IMR-90 (cell line): Measurements from ENCODE around the gene DEFB118. TPM values are rescaled to one million over a fixed set of nuclear protein-coding genes. Genes with fewer than 3 reads are reported as not detected.

Experiments used
- ATAC-seq: fragments of 200-7000 bp; cut with Tn5 transposase; 2 replicates; pipeline ENCODE4 v1.9.1; 2020; ENCODE audit warnings: low read depth, mild to moderate bottlenecking, moderate library complexity
- BruUV-seq: library from RNA; stranded (reverse); fragments of 400-500 nt; replicated peaks from 2 replicates; lab custom pipeline; 2021; lab: Mats Ljungman, UMichigan
- CTCF ChIA-PET: fragments of 300-600 bp; formaldehyde crosslinking; extraction: SDS; loops from one replicate; lab custom pipeline; 2021; ENCODE audit warnings: antibody characterized with exemption; lab: Yijun Ruan, JAX
- POLR2A ChIA-PET: fragments of 300-600 bp; sonication (Branson Sonifier 250); formaldehyde crosslinking; loops from one replicate; lab custom pipeline; 2022; ENCODE audit warnings: antibody characterized with exemption; ENCODE audit not compliant: unreplicated experiment; lab: Charles Lee
- DNase-seq: peaks from one replicate; pipeline ENCODE4 v3.0.0; 2013
- H2AFZ ChIP-seq: replicated peaks from 2 replicates; pipeline ENCODE3; 2013; ENCODE audit warnings: low read length, mild to moderate bottlenecking; ENCODE audit not compliant: poor library complexity
- H2AK5ac ChIP-seq: 2 replicates; pipeline ENCODE4 v1.6.1; 2013; ENCODE audit warnings: low read depth, low read length, inconsistent platforms
- H2AK9ac ChIP-seq: replicated peaks from 2 replicates; pipeline ENCODE3; 2013; ENCODE audit warnings: mild to moderate bottlenecking, low read depth, low read length, moderate library complexity; ENCODE audit not compliant: poor library complexity
- H2BK120ac ChIP-seq: 2 replicates; pipeline ENCODE4 v1.6.1; 2013; ENCODE audit warnings: low read depth, low read length, inconsistent platforms
- H2BK15ac ChIP-seq: 3 replicates; pipeline ENCODE4 v1.6.1; 2013; ENCODE audit warnings: low read depth, low read length, inconsistent platforms
- H2BK20ac ChIP-seq: 2 replicates; pipeline ENCODE4 v1.6.1; 2013; ENCODE audit warnings: low read depth, mild to moderate bottlenecking, inconsistent platforms, low read length, moderate library complexity
- H2BK5ac ChIP-seq: 2 replicates; pipeline ENCODE4 v1.6.1; 2013; ENCODE audit warnings: mild to moderate bottlenecking, low read depth, low read length, inconsistent platforms; ENCODE audit not compliant: poor library complexity, severe bottlenecking
- H3K14ac ChIP-seq: replicated peaks from 2 replicates; pipeline ENCODE4 v1.6.1; 2013; ENCODE audit warnings: low read depth, low read length, inconsistent platforms
- H3K18ac ChIP-seq: 2 replicates; pipeline ENCODE4 v1.6.1; 2013; ENCODE audit warnings: low read depth, low read length, control low read depth
- H3K23ac ChIP-seq: 2 replicates; pipeline ENCODE4 v1.6.1; 2013; ENCODE audit warnings: low read depth, low read length, inconsistent platforms
- H3K27ac ChIP-seq: 2 replicates; pipeline ENCODE4 v1.5.1; 2013; ENCODE audit warnings: mild to moderate bottlenecking, control low read depth, low read length; ENCODE audit not compliant: insufficient read depth
- H3K27me3 ChIP-seq: 2 replicates; pipeline ENCODE4 v1.6.1; 2013; ENCODE audit warnings: low read length; ENCODE audit not compliant: control insufficient read depth, insufficient read depth
- H3K36me3 ChIP-seq: 2 replicates; pipeline ENCODE4 v1.6.1; 2013; ENCODE audit warnings: low read length, mixed read lengths; ENCODE audit not compliant: control insufficient read depth, insufficient read depth
- H3K4ac ChIP-seq: 2 replicates; pipeline ENCODE4 v1.6.1; 2013; ENCODE audit warnings: low read depth, low read length, inconsistent platforms
- H3K4me1 ChIP-seq: 2 replicates; pipeline ENCODE4 v1.6.1; 2013; ENCODE audit warnings: low read length, mixed read lengths; ENCODE audit not compliant: control insufficient read depth, insufficient read depth
- H3K4me2 ChIP-seq: 2 replicates; pipeline ENCODE4 v1.6.1; 2013; ENCODE audit warnings: low read depth, mild to moderate bottlenecking, control low read depth, low read length, moderate library complexity
- H3K4me3 ChIP-seq: 2 replicates; pipeline ENCODE4 v1.5.1; 2013; ENCODE audit warnings: low read depth, mild to moderate bottlenecking, control low read depth, low read length, moderate library complexity; ENCODE audit not compliant: insufficient read depth
- H3K56ac ChIP-seq: 2 replicates; pipeline ENCODE4 v1.6.1; 2013; ENCODE audit warnings: low read length, inconsistent platforms; ENCODE audit not compliant: insufficient read depth; ENCODE audit errors: extremely low read depth
- H3K79me1 ChIP-seq, 2 experiments: 2 replicates each; pipeline ENCODE4 v1.6.1; 2013; ENCODE audit warnings: low read length in 2 of 2, inconsistent platforms in 1 of 2, low read depth in 1 of 2
- H3K9ac ChIP-seq: 2 replicates; pipeline ENCODE4 v1.6.1; 2013; ENCODE audit warnings: low read depth, low read length, control low read depth
- H3K9me1 ChIP-seq: 2 replicates; pipeline ENCODE4 v1.6.1; 2013; ENCODE audit warnings: low read length, inconsistent platforms; ENCODE audit not compliant: insufficient read depth
- H3K9me3 ChIP-seq: 2 replicates; pipeline ENCODE4 v1.6.1; 2013; ENCODE audit warnings: low read length; ENCODE audit not compliant: control insufficient read depth, insufficient read depth
- H4K20me1 ChIP-seq: 2 replicates; pipeline ENCODE4 v1.6.1; 2013; ENCODE audit warnings: low read length, inconsistent platforms; ENCODE audit not compliant: insufficient read depth
- H4K5ac ChIP-seq: 2 replicates; pipeline ENCODE4 v1.6.1; 2013; ENCODE audit warnings: mild to moderate bottlenecking, low read depth, low read length, control low read depth
- H4K8ac ChIP-seq, 2 experiments: 2 replicates each; pipeline ENCODE4 v1.6.1; 2013; ENCODE audit warnings: low read depth in 2 of 2, low read length in 2 of 2, control low read depth in 1 of 2, inconsistent platforms in 1 of 2
- H4K91ac ChIP-seq: 2 replicates; pipeline ENCODE4 v1.6.1; 2013; ENCODE audit warnings: low read depth, low read length, inconsistent platforms; ENCODE audit not compliant: insufficient read depth
- CTCF ChIP-seq: conservative IDR thresholded peaks from 2 replicates; pipeline ENCODE4 v1.5.1; 2012; ENCODE audit warnings: mild to moderate bottlenecking, low read depth, low read length, improper control_type of control experiment
- ELK1 ChIP-seq: fragments of 150-350 bp; IDR thresholded peaks from 2 replicates; pipeline ENCODE4 v1.6.1; 2016; ENCODE audit warnings: low read depth, mild to moderate bottlenecking, low read length, moderate library complexity, borderline replicate concordance
- NFE2L2 ChIP-seq: fragments of 150-350 bp; IDR thresholded peaks from 2 replicates; pipeline ENCODE4 v1.6.1; 2016; ENCODE audit warnings: low read depth, mild to moderate bottlenecking, low read length
- POLR2A ChIP-seq: IDR thresholded peaks from 2 replicates; pipeline ENCODE4 v1.6.1; 2012; ENCODE audit warnings: mild to moderate bottlenecking, low read depth, low read length
- RFX5 ChIP-seq: IDR thresholded peaks from 2 replicates; pipeline ENCODE4 v1.8.0; 2012; ENCODE audit warnings: low read depth, mild to moderate bottlenecking, low read length, moderate library complexity
- SMC3 ChIP-seq: fragments of 150-350 bp; IDR thresholded peaks from 2 replicates; pipeline ENCODE4 v1.6.1; 2016; ENCODE audit warnings: low read depth, mild to moderate bottlenecking, antibody characterized with exemption, low read length, moderate library complexity
- WGBS, 2 experiments: methylation state at CpG; one replicate each; pipeline versions ENCODE4 v1.1.5 to v1.1.7; 2013; ENCODE audit warnings: missing lambda C conversion rate in 2 of 2; ENCODE audit not compliant: insufficient read length in 1 of 2; ENCODE audit errors: extremely low coverage in 2 of 2; 5-methylcytosine and 5-hydroxymethylcytosine counted together
- dilution Hi-C: fragments of 300-500 bp; cut with HindIII; formaldehyde crosslinking; loops from one replicate; pipeline ENCODE4 v1.14.3; 2018; ENCODE audit warnings: low sequenced_read_pairs; ENCODE audit not compliant: unreplicated experiment
- in situ Hi-C: fragments of 300-500 bp; cut with MboI; formaldehyde crosslinking; loops from 3 replicates; pipeline ENCODE4 v1.14.3; 2019; ENCODE audit warnings: low sequenced_read_pairs, inconsistent platforms, mixed read lengths
- intact Hi-C: fragments of 100-400 bp; cut with micrococcal nuclease; formaldehyde crosslinking; loops from 2 replicates; pipeline ENCODE4 v1.10.0; 2022
- polyA plus RNA-seq, 3 experiments: library from polyadenylated mRNA; depleted of rRNA; stranded (reverse); fragments of >200 nt; gene quantifications; 2 replicates each; pipeline ENCODE4 v1.2.3, GENCODE V29; 2012; ENCODE audit warnings: low replicate concordance in 1 of 3
- total RNA-seq: library from RNA; depleted of rRNA; stranded (reverse); fragments of >200 nt; gene quantifications from 2 replicates; pipeline ENCODE4 v1.2.3, GENCODE V29; 2012

The DEFB118 gene
- total and polyA plus RNA-seq, 2 of the 4 experiments (the other 2 are of a cell fraction), result not detected

DNA sequence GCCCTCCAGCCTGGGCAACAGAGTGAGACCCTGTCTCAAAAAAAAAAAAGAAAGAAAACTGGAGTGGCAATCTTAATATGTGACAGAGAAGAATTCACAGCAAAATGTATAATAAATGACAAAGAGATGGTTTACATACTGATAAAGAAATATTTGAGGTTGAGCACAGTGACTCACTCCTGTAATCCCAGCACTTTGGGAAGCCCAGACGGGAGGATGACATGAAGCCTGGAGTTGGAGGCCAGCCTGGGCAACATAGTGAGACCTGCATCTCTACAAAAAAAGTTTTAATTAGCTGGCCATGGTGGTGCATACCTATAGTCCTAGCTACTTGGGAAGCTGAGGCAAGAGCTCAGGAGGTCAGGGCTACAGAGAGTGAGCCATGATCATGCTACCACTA, 12.4 kb upstream of the DEFB118 start:
- H3K27ac ChIP-seq, result no peak overlapping the region
- no peak overlapping the region for H2AK9ac ChIP-seq
- no CpG with 5 or more reads among the region's 1 CpG for WGBS, 2 experiments
- H4K5ac ChIP-seq, result no peak overlapping the region
- dilution Hi-C loops (no loop called here), in situ Hi-C loops (no loop called here), intact Hi-C loops (no loop called here)
- no peaks in the 10 kb centered on the region for H3K9me1 ChIP-seq
- no peaks in the 10 kb centered on the region for H3K4me1 ChIP-seq
- no peak overlapping the region for H2AK5ac ChIP-seq
- no peak for ATAC-seq
- no peak overlapping the region for H4K91ac ChIP-seq
- no peak overlapping the region for H2BK15ac ChIP-seq
- H3K36me3 ChIP-seq, result no peaks in the 10 kb centered on the region
- H4K8ac ChIP-seq, result no peak overlapping the region
- no peaks in the 10 kb centered on the region; the same call in 1 of the 2 replicates for H3K9me3 ChIP-seq
- H3K23ac ChIP-seq, result no peak overlapping the region
- no peak overlapping the region for H3K4ac ChIP-seq
- no peaks in the 10 kb centered on the region for H3K27me3 ChIP-seq
- no peaks in the 10 kb centered on the region for H3K79me1 ChIP-seq
- no peak overlapping the region for H2BK20ac ChIP-seq
- H2BK5ac ChIP-seq, result no peak overlapping the region
- no peak overlapping the region for H2AFZ ChIP-seq
- TF ChIP-seq ELK1 (no peak), RFX5 (no peak), CTCF (no peak), POLR2A (no peak), NFE2L2 (no peak), SMC3 (no peak)
- no peak overlapping the region for H3K4me3 ChIP-seq
- POLR2A ChIA-PET, result no interaction called here
- no peak overlapping the region for H3K4me2 ChIP-seq
- CTCF ChIA-PET, result no interaction called here
- H3K56ac ChIP-seq, result no peak overlapping the region
- no peak overlapping the region for H3K9ac ChIP-seq
- no TSS peak for BruUV-seq
- H2BK120ac ChIP-seq, result no peak overlapping the region
- H4K20me1 ChIP-seq, result no peaks in the 10 kb centered on the region
- no peak overlapping the region for H3K18ac ChIP-seq
- no peak overlapping the region for H3K14ac ChIP-seq
- no peak for DNase-seq
